SU-DHL-6 (cell line): ENCODE measurements around the gene SMARCD3.

Experiments
- H2AFZ ChIP-seq: fragments of 200-600 bp; sonication (generic); 2 replicates; pipeline ENCODE4 v1.6.1; 2014; ENCODE audit warnings: low read depth, mild to moderate bottlenecking, moderate library complexity, mixed read lengths, antibody characterized with exemption, low read length; ENCODE audit not compliant: severe bottlenecking
- H3F3A ChIP-seq: fragments of 200-600 bp; shearing (Covaris generic); 2 replicates; pipeline ENCODE4 v1.6.0; 2016; ENCODE audit warnings: antibody characterized with exemption, mild to moderate bottlenecking; ENCODE audit not compliant: insufficient read depth
- H3K27ac ChIP-seq: fragments of 200-600 bp; sonication (generic); 2 replicates; pipeline ENCODE4 v1.5.1; 2016; ENCODE audit warnings: low read depth, mild to moderate bottlenecking, low read length, moderate library complexity, mixed read lengths
- H3K27me3 ChIP-seq: fragments of 200-600 bp; sonication (generic), shearing (Covaris generic); 2 replicates; pipeline ENCODE4 v1.6.0; 2014; ENCODE audit warnings: mild to moderate bottlenecking, low read length
- H3K36me3 ChIP-seq: fragments of 200-600 bp; sonication (generic); 2 replicates; pipeline ENCODE4 v1.6.1; 2014; ENCODE audit warnings: mild to moderate bottlenecking, low read length, mixed read lengths
- H3K4me2 ChIP-seq: fragments of 300-600, 200-600 bp; shearing (Covaris generic), sonication (generic); 2 replicates; pipeline ENCODE4 v1.6.0; 2014; ENCODE audit warnings: low read length, low read depth, mild to moderate bottlenecking; ENCODE audit not compliant: poor library complexity, severe bottlenecking
- H3K4me3 ChIP-seq: fragments of 200-600 bp; sonication (generic); 2 replicates; pipeline ENCODE4 v1.5.1; 2014; ENCODE audit warnings: antibody characterized with exemption, low read length, mild to moderate bottlenecking, mixed read lengths; ENCODE audit not compliant: insufficient read depth, poor library complexity, severe bottlenecking
- H3K79me2 ChIP-seq: fragments of 200-600 bp; sonication (generic); 2 replicates; pipeline ENCODE4 v1.6.1; 2014; ENCODE audit warnings: mild to moderate bottlenecking, low read length, moderate library complexity; ENCODE audit not compliant: insufficient read depth
- H3K9ac ChIP-seq: fragments of 200-600 bp; sonication (generic); 2 replicates; pipeline ENCODE4 v1.7.0; 2014; ENCODE audit warnings: mild to moderate bottlenecking, low read length
- H3K9me2 ChIP-seq: fragments of 200-600 bp; sonication (generic); replicated peaks from 2 replicates; pipeline ENCODE4 v1.6.1; 2014; ENCODE audit warnings: low read length; ENCODE audit not compliant: insufficient read depth
- H3K9me3 ChIP-seq: fragments of 200-600 bp; sonication (generic); 2 replicates; pipeline ENCODE4 v1.6.1; 2014; ENCODE audit warnings: low read length, mixed read lengths; ENCODE audit not compliant: insufficient read depth
- H4K20me1 ChIP-seq: fragments of 200-600 bp; sonication (generic); 2 replicates; pipeline ENCODE4 v1.6.1; 2014; ENCODE audit warnings: low read depth, mild to moderate bottlenecking, antibody characterized with exemption, low read length, moderate library complexity, mixed read lengths
- EZH2phosphoT487 ChIP-seq: fragments of 200-600 bp; sonication (generic), shearing (Covaris generic); conservative IDR thresholded peaks from 2 replicates; pipeline ENCODE4 v1.6.1; 2018; ENCODE audit warnings: mild to moderate bottlenecking, antibody characterized with exemption, low read length, moderate library complexity, mixed read lengths
- TF ChIP-seq, protein P1 (sequence below): fragments of 200-600 bp; sonication (generic); IDR thresholded peaks from one replicate; pipeline ENCODE4 v1.5.1; 2017; ENCODE audit warnings: antibody characterized with exemption, mild to moderate bottlenecking, low read length, moderate library complexity; ENCODE audit not compliant: insufficient read depth, poor library complexity, severe bottlenecking

The SMARCD3 gene

DNA sequence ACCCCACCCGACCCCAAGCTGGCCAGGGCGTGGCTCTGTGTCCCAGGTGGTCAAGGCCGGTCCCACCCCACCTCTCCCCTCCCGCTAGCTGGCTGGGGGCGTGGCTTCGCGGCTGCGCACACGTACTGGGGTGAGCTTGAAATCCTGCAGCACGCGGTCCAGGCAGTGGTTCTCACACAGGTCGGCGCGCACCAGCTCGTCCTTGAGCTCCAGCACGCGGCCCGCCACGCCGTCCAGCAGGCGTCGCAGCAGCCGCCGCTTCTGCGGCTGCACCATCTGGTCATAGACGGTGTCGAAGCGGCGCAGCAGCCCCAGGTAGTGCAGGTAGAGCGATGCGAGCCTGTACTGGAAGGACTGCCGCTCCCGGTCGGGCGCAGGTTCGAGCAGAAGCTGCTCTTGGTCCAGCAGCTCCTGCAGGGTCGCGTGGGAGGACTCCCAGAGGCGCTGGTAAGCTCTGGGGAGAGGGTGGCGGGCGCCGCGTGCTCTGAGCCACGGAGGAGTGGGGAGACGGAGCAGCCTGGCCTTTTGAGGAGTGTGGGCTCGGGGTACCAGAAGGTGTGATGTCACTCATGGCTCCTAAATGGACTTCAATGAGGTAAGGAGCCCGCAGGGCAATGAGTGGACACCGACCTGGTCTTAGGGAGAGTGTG lies 44.0 kb downstream of the SMARCD3 start:
- H3K27me3 ChIP-seq = no peaks in the 10 kb centered on the region
- no peaks in the 10 kb centered on the region for H4K20me1 ChIP-seq
- no peaks in the 10 kb centered on the region for H3K79me2 ChIP-seq
- no peaks in the 10 kb centered on the region for H3K36me3 ChIP-seq
- no peaks in the 10 kb centered on the region for H3K9me3 ChIP-seq
- no peaks in the 10 kb centered on the region for H3K9me2 ChIP-seq
- H3F3A ChIP-seq = no peaks in the 10 kb centered on the region
- no peak overlapping the region for H3K27ac ChIP-seq
- H2AFZ ChIP-seq = no peak overlapping the region
- no peak overlapping the region for H3K9ac ChIP-seq
- no peak overlapping the region for H3K4me3 ChIP-seq
- TF ChIP-seq, protein P1, sequence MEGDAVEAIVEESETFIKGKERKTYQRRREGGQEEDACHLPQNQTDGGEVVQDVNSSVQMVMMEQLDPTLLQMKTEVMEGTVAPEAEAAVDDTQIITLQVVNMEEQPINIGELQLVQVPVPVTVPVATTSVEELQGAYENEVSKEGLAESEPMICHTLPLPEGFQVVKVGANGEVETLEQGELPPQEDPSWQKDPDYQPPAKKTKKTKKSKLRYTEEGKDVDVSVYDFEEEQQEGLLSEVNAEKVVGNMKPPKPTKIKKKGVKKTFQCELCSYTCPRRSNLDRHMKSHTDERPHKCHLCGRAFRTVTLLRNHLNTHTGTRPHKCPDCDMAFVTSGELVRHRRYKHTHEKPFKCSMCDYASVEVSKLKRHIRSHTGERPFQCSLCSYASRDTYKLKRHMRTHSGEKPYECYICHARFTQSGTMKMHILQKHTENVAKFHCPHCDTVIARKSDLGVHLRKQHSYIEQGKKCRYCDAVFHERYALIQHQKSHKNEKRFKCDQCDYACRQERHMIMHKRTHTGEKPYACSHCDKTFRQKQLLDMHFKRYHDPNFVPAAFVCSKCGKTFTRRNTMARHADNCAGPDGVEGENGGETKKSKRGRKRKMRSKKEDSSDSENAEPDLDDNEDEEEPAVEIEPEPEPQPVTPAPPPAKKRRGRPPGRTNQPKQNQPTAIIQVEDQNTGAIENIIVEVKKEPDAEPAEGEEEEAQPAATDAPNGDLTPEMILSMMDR = no peak
- TF ChIP-seq EZH2phosphoT487 = no peak
- no peak overlapping the region for H3K4me2 ChIP-seq

DNA sequence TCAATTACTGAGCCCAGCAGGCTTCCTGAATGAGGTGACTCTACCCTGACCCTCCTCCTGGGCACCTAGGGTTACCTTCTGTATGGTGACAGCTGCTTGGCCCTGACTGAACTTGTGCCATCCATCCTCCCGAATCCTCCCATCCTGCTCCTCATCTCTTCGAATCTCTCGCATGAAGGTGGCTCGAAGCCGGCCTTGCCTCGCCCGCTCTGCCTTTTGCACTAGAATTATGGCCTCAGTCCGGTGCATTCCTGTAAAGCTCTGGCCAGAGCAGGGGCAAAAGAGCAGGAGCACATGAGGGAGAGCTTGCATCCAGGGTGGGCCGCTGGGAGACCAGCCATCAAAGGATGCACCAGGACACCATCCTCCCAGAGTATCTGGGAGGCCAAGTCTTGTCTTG lies 45.7 kb downstream of the SMARCD3 start:
- Histone ChIP-seq H2AFZ (no peak overlapping the region), H3K79me2 (no peaks in the 10 kb centered on the region), H3K27ac (no peak overlapping the region), H3K27me3 (no peaks in the 10 kb centered on the region), H3K9ac (no peak overlapping the region), H3K9me2 (no peaks in the 10 kb centered on the region), H3K36me3 (no peaks in the 10 kb centered on the region), H3K4me2 (no peak overlapping the region), H3K4me3 (no peak overlapping the region), H3F3A (no peaks in the 10 kb centered on the region), H4K20me1 (no peaks in the 10 kb centered on the region), H3K9me3 (no peaks in the 10 kb centered on the region)
- TF ChIP-seq, protein P1 = no peak
- no peak for TF ChIP-seq EZH2phosphoT487

DNA sequence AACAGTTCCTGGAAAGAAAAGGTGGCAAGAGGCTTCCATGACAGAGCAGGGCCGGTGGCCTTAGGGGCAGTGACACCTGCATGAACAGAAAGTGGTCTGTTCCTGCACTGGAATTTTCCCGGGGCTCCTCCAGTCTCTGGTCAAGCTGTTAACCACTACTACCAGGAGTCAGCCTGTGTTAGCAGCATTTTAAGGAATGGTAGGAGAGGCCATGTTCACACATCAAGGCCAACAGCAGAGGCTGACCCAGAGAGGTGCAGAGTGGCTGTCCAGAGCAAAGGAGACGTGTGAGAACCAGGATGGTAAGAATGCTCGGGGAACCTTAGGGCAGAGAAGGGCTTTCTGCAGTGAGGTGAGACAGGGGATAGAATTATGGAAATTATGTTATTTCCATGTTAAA lies 46.7 kb downstream of the SMARCD3 start:
- no peaks in the 10 kb centered on the region for H3K36me3 ChIP-seq
- H3K27ac ChIP-seq = no peak overlapping the region
- TF ChIP-seq, protein P1 = no peak
- no peak for TF ChIP-seq EZH2phosphoT487
- no peaks in the 10 kb centered on the region for H3K9me2 ChIP-seq
- H3K79me2 ChIP-seq = no peaks in the 10 kb centered on the region
- H3F3A ChIP-seq = no peaks in the 10 kb centered on the region
- H3K4me2 ChIP-seq = no peak overlapping the region
- no peaks in the 10 kb centered on the region for H4K20me1 ChIP-seq
- no peaks in the 10 kb centered on the region for H3K27me3 ChIP-seq
- no peaks in the 10 kb centered on the region for H3K9me3 ChIP-seq
- no peak overlapping the region for H2AFZ ChIP-seq
- H3K9ac ChIP-seq = no peak overlapping the region
- no peak overlapping the region for H3K4me3 ChIP-seq
